Measurements from ENCODE around the gene SHB.

Gene SHB

GRCh38 chr9:38085308-38085707, 16.3 kb upstream of the SHB start:
- DNase-seq, result no peak

GRCh38 chr9:38084556-38084880, 15.5 kb upstream of the SHB start:
- no peak for DNase-seq

- DNase-seq, result no peak
Measured at GRCh38 chr9:38083858-38084555, 15.0 kb upstream of the SHB start.

GRCh38 chr9:38082446-38083287, 13.6 kb upstream of the SHB start:
- DNase-seq, result no peak

- DNase-seq, result no peak
Measured at GRCh38 chr9:38081356-38082108, 12.5 kb upstream of the SHB start.

DNA sequence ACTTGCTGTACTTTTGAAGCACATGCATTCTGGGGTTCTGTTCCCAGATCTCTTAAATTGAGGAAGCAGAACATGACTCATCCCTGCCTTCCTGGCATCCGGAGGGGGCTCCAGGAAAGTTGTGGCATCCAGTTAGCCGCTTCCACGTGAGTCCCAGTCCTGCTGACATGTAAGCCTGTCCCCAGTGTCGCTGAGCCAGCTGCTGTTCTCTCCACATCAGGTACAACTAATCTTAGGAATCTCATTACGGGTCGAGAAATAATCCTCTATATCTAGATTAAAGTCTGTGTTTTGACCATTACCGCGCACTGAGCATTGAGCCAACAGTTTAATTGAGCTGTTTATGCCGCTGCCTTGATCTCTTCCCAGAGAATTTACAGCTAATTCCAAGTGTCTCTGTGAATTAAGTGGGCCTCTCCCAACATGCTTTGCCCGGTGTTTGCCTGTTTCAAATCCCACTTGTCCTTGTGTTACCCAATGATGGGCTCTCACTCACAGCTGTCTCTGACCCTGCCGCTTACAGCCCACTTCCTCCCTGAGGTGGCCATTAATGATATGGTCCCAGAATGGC, 10.5 kb upstream of the SHB start:
- DNase-seq, result no peak

DNA sequence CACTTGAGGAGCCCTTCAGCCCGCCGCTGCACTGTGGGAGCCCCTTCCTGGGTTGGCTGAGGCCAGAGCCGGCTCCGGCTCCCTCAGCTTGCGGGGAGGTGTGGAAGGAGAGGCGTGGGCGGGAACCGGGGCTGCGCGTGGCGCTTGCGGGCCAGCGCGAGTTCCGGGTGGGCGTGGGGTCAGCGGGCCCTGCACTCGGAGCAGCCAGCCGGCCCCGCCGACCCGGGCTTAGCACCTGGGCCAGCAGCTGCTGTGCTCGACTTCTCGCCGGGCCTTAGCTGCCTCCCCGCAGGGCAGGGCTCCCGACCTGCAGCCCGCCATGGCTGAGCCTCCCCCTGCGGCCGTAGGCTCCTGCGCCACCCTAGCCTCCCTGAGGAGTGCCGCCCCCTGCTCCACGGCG, 6.2 kb upstream of the SHB start:
- no peak for DNase-seq

DNA sequence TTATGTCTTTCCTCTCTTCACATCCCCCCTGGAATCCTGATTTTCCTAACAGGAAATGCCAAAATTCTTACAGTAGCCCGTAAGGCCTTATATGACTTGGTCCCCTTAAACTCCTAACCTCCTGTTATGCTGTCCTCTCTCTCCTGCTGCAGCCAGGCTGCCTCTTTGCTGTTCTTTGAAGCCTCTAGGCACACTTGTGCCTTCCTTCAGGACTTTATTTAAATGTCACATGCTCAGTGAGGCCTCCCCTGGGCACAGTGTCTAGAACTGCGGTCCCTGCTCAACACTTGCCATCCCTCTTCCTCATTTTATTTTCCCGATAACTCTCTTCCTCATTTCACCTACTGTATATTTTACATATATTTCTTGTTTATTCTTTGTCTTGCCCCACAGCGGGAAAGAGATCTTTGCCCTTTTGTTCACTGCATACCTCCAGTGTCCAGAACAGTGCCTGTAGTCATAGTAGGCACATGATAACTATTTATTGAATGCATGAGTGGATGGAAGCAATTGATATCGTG, 5.5 kb upstream of the SHB start:
- DNase-seq, result no peak

- DNase-seq, result no peak
Measured at GRCh38 chr9:38073882-38074281, 4.9 kb upstream of the SHB start.

- DNase-seq, result no peak
Measured at GRCh38 chr9:38071470-38072134, 2.6 kb upstream of the SHB start.

DNA sequence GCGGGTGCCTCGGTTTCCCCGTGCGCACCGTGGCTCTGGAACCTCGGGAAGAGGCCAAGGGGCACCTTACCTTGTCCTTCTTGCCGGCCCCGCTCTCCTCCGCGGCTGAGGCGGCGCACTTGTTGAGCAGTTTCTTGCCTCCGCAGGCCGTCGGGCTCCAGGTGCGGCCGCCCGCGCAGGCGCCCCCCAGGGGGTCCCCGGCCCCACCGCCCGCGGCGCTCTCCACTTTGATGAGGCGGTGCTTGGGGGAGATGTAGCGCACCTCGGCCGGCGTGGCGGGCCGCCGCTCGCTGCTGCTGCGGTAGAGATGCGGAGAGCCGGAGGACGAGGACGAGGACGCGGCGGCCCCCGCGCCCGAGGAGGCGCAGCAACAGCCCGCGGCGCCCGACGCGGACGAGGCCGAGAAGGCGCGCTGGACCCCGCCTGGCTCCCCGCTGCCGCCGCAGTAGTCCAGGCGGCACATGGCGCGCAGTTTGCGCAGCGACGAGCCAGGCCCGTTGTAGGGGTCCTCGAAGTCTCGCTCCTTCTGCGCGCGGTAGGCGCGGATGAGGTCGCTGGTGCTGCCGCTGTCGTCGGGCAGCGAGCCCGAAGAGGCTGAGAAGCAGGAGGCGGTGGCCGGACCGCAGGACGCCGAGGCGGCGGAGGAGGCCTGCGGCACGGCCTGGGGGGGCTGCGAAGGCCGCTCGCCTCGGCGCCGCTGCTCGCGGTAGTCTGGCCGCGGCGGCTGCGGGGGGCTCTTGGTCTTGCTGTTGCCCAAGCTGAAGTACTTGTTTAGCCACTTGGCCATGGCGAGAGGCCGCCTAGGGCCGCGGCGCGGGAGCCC, 957 bp downstream of the SHB start:
- peak; percentile 16 for DNase-seq

DNA sequence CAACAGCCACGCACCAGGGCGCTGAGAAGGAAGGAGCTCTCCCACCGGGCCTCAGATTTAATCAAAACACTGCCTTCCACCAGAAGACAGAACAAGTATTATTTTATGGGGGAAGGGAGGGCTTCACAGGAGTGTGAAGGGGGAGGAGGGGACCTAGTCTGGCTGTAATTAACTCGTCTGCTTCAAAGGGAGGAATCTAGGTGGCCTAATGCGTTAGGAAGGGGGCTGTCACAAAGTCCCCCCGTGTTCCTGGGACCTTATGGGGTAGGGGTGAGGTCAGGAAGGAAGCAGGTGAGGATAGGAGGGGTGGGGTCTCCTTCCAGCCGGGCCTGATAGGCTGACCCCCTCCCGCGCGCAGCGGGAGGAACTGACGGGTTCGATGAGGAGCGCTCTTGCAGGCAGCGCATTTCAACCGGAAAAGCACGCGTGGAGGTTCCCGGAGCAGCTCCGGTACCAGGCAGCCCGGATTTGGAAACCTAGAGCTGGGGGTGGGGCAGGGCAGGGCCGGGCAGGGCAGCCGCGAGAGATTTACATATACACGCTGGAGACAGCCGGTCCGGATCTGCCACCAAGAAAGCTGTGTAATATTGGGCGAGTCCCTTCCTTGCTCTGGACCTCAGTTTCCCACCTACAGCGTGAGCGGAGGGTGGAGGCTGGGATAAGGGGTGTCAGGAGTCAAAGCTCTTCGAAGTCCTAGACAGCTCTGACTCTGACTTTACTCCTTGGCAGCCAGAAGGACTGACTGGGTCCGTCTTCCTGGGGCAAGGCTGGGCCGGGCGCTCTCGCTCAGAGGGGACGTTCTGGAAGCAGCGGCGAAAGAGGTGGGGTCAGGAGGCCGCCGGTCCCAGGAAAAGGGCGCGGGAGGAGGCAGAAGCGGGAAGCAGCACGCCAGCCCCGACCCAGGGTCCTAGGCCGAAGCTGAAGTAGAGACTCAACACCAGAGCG, 1.8 kb downstream of the SHB start:
- DNase-seq, result no peak

DNA sequence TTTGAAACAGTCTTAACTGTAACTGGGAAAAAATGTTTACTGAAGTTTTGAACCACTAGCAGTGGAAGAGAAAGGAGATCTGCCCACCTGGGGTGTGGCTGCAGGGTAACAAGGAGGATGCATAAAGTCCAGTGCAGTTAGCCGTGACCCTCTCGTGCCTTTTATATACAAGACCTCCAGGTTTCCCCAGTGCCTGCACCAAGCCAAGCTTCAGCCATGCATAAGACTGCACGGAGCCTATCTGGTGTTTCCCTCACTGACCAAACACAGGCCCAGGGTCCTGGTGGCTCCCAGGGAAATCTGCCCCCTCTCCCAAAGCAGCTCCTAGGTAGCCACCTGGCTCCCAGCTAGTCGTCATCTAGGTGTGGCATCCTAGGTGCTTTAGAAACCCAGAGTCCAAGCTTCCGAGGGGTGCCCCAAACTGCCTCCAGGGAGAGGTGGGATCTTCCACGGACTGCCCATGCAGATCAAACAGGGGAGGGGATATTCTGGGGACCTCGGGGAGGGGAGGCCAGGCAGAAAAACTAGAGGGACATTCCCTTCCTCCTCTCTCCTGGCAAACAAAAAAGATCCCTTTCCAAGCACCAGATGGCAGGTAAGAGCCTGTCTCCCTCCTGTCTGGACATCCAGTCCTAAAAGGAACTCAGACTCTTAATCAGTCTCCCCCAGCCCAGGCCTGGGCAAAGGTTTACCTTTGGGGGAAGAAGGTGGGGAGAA, 2.7 kb downstream of the SHB start:
- DNase-seq, result no peak

- DNase-seq, result no peak
Measured at GRCh38 chr9:38065369-38066075, 3.5 kb downstream of the SHB start.

- no peak for DNase-seq
Measured at GRCh38 chr9:38064842-38065368, 4.1 kb downstream of the SHB start.

DNA sequence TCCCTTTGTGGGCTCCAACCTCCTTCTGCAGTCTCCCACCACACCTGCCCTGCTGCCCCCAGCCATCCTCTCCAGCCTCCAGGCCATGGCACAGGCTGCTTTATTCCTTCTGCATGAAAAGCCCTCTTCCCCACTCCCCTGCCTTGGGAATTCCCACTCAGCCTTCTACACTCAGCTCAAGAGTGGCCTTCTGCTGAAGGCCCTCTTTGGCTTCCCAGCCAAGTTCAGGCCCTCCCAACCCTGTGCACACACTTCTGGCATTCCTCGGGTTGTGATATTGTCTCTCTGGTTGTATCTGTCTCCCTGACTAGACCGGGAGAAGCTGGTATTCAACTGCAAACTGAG, 5.7 kb downstream of the SHB start:
- DNase-seq, result no peak

DNA sequence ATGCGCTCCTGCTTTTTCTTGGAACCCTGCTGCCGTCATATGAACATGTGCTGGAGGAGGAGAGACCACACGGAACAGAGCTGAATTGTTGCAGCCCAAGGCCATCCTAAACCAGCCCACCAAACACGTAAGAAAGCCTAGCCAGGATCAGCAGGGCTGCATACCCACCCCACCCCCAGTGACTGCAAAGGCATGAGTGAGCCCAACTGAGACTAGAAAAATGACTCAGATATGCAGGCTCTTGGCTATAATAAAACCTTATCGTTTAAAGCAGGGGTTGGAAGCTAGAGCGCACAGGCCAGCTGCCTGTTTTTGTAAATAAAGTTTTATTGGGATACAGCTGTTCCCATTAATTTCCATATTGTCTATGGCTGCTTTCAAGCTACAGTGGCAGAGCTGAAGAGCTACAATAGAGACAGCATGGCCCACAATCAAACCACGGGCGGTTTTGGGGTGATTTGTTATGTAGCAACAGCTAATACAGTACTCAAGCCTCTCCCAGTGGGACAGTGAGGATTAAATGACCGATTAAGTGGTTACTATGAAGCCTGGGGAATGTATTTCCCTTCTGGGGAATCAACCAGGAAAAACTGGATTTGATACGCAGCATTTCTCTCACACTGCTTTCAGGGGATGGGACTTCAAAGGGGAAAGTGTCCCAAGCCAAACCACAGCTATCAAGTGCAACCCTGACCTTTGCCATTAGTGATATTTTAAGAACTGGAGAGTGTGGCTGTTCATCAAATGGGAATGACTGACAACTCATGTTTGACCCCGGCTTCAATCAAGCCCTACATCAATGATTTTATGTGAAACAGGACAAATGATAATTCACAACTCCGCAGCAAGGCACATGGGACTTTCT, 6.3 kb downstream of the SHB start:
- DNase-seq, result no peak

- no peak for DNase-seq
Measured at GRCh38 chr9:38062106-38062497, 6.9 kb downstream of the SHB start.

All from RPMI8226 (cell line).